ENCODE measurements around the gene WDR90.

GRCh38 chr16:707062-707538 lies 57.9 kb downstream of the WDR90 start:
- TF ChIP-seq, protein P1, sequence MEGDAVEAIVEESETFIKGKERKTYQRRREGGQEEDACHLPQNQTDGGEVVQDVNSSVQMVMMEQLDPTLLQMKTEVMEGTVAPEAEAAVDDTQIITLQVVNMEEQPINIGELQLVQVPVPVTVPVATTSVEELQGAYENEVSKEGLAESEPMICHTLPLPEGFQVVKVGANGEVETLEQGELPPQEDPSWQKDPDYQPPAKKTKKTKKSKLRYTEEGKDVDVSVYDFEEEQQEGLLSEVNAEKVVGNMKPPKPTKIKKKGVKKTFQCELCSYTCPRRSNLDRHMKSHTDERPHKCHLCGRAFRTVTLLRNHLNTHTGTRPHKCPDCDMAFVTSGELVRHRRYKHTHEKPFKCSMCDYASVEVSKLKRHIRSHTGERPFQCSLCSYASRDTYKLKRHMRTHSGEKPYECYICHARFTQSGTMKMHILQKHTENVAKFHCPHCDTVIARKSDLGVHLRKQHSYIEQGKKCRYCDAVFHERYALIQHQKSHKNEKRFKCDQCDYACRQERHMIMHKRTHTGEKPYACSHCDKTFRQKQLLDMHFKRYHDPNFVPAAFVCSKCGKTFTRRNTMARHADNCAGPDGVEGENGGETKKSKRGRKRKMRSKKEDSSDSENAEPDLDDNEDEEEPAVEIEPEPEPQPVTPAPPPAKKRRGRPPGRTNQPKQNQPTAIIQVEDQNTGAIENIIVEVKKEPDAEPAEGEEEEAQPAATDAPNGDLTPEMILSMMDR (tag by site-specific recombination; IDR thresholded peaks at IDR 0.05), result no peak
- TF ChIP-seq ZNF701 (tag by site-specific recombination; IDR thresholded peaks at IDR 0.05) (no peak), ZBTB7A (tag by site-specific recombination; IDR thresholded peaks at IDR 0.05; ENCODE audit: low read depth) (no peak), ZNF792 (tag by site-specific recombination; IDR thresholded peaks at IDR 0.05) (no peak), ZNF416 (tag by site-specific recombination; IDR thresholded peaks at IDR 0.05) (no peak), ZNF174 (tag by site-specific recombination; IDR thresholded peaks at IDR 0.05) (no peak)

Measured in HEK293 (cell line).